H9 (cell line): ENCODE results near the gene KLRC1. TPM values are rescaled to one million over a fixed set of nuclear protein-coding genes. Genes with fewer than 3 reads are reported as not detected.
"Not testable (repeated sequence)": the region's sequence is repeated elsewhere in the genome, so short reads cannot be mapped to it uniquely, and the experiment has no call there.

Experiments used
- DNase-seq: peaks from one replicate; pipeline ENCODE4 v3.0.0-alpha.2; 2017
- H2AFZ ChIP-seq: one replicate; pipeline ENCODE4 v1.6.1; 2013; ENCODE audit warnings: mild to moderate bottlenecking, low read length, control low read depth, moderate library complexity
- H2AK5ac ChIP-seq: 2 replicates; pipeline ENCODE4 v1.6.1; 2013; ENCODE audit warnings: low read length, control low read depth, mixed read lengths; ENCODE audit not compliant: insufficient read length
- H2BK120ac ChIP-seq: one replicate; pipeline ENCODE4 v1.6.1; 2013; ENCODE audit warnings: low read depth, mild to moderate bottlenecking, low read length, control low read depth, inconsistent platforms; ENCODE audit not compliant: poor library complexity, severe bottlenecking
- H2BK12ac ChIP-seq: 2 replicates; pipeline ENCODE4 v1.6.1; 2013; ENCODE audit warnings: low read length, control low read depth, mixed read lengths, low read depth; ENCODE audit not compliant: insufficient read length
- H2BK15ac ChIP-seq: 2 replicates; pipeline ENCODE4 v1.6.1; 2013; ENCODE audit warnings: low read depth, low read length, control low read depth
- H2BK20ac ChIP-seq: one replicate; pipeline ENCODE4 v1.6.1; 2013; ENCODE audit warnings: low read depth, mild to moderate bottlenecking, low read length, control low read depth, inconsistent platforms; ENCODE audit not compliant: poor library complexity, severe bottlenecking
- H2BK5ac ChIP-seq: 2 replicates; pipeline ENCODE4 v1.6.1; 2013; ENCODE audit warnings: low read length, control low read depth, mixed read lengths; ENCODE audit not compliant: insufficient read length
- H3K14ac ChIP-seq: 2 replicates; pipeline ENCODE4 v1.6.1; 2013; ENCODE audit warnings: low read length, control low read depth; ENCODE audit not compliant: insufficient read depth
- H3K18ac ChIP-seq: 2 replicates; pipeline ENCODE4 v1.6.1; 2013; ENCODE audit warnings: low read depth, mild to moderate bottlenecking, mixed read lengths, low read length, control low read depth; ENCODE audit not compliant: insufficient read length
- H3K23ac ChIP-seq: 2 replicates; pipeline ENCODE4 v1.6.1; 2013; ENCODE audit warnings: low read length, control low read depth, mixed read lengths, low read depth; ENCODE audit not compliant: insufficient read length
- H3K23me2 ChIP-seq: 2 replicates; pipeline ENCODE4 v1.6.1; 2013; ENCODE audit warnings: low read depth, mild to moderate bottlenecking, mixed read lengths, low read length, control low read depth; ENCODE audit not compliant: insufficient read length, poor library complexity, severe bottlenecking
- H3K27ac ChIP-seq: 2 replicates; pipeline ENCODE4 v1.5.1; 2013; ENCODE audit warnings: low read length, control low read depth, mixed read lengths, low read depth; ENCODE audit not compliant: insufficient read length
- H3K27me3 ChIP-seq: 2 replicates; pipeline ENCODE4 v1.6.1; 2013; ENCODE audit warnings: low read length, control low read depth, inconsistent platforms; ENCODE audit not compliant: insufficient read depth
- H3K4ac ChIP-seq: 2 replicates; pipeline ENCODE4 v1.6.1; 2013; ENCODE audit warnings: low read depth, mild to moderate bottlenecking, control low read depth, inconsistent platforms, low read length, moderate library complexity
- H3K4me1 ChIP-seq: 2 replicates; pipeline ENCODE4 v1.6.1; 2013; ENCODE audit warnings: low read length, control low read depth, inconsistent platforms; ENCODE audit not compliant: insufficient read depth
- H3K4me2 ChIP-seq: 2 replicates; pipeline ENCODE4 v1.6.1; 2013; ENCODE audit warnings: low read length, control low read depth, mixed read lengths; ENCODE audit not compliant: insufficient read length, insufficient read depth
- H3K56ac ChIP-seq: 2 replicates; pipeline ENCODE4 v1.6.1; 2013; ENCODE audit warnings: low read depth, mild to moderate bottlenecking, mixed read lengths, low read length, control low read depth; ENCODE audit not compliant: insufficient read length
- H3K79me1 ChIP-seq: 2 replicates; pipeline ENCODE4 v1.6.1; 2013; ENCODE audit warnings: low read depth, mild to moderate bottlenecking, moderate library complexity, low read length, control low read depth, inconsistent platforms; ENCODE audit not compliant: insufficient read depth, poor library complexity, severe bottlenecking
- H3K79me2 ChIP-seq: 2 replicates; pipeline ENCODE4 v1.6.1; 2013; ENCODE audit warnings: low read length, control low read depth, inconsistent platforms; ENCODE audit not compliant: insufficient read depth
- H3K9ac ChIP-seq: 2 replicates; pipeline ENCODE4 v1.6.1; 2013; ENCODE audit warnings: low read length, control low read depth, mixed read lengths; ENCODE audit not compliant: insufficient read length; ENCODE audit errors: extremely low read depth
- H3K9me3 ChIP-seq: one replicate; pipeline ENCODE4 v1.6.1; 2013; ENCODE audit warnings: low read depth, low read length, inconsistent platforms; ENCODE audit not compliant: control insufficient read depth
- H3T11ph ChIP-seq: one replicate; pipeline ENCODE4 v1.6.1; 2013; ENCODE audit warnings: mild to moderate bottlenecking, low read length, control low read depth, inconsistent platforms
- H4K20me1 ChIP-seq: one replicate; pipeline ENCODE4 v1.6.1; 2013; ENCODE audit not compliant: control insufficient read depth, insufficient read length, insufficient read depth
- H4K5ac ChIP-seq: 2 replicates; pipeline ENCODE4 v1.6.1; 2013; ENCODE audit warnings: low read depth, mild to moderate bottlenecking, mixed read lengths, low read length, control low read depth; ENCODE audit not compliant: insufficient read length
- H4K8ac ChIP-seq: replicated peaks from 2 replicates; pipeline ENCODE4 v1.6.1; 2013; ENCODE audit warnings: low read length, control low read depth, mixed read lengths, low read depth; ENCODE audit not compliant: insufficient read length
- H4K91ac ChIP-seq: 2 replicates; pipeline ENCODE4 v1.6.1; 2013; ENCODE audit warnings: low read depth, mild to moderate bottlenecking, moderate library complexity, mixed read lengths, low read length, control low read depth; ENCODE audit not compliant: insufficient read length
- H3K27ac Mint-ChIP-seq, 3 experiments: 2 replicates in 2 of 3; 3 replicates in 1 of 3; pipeline ENCODE4 v1.8.0; 2020 to 2021; ENCODE audit warnings: mixed read lengths in 3 of 3, mild to moderate bottlenecking in 1 of 3, moderate library complexity in 1 of 3
- H3K27me3 Mint-ChIP-seq: 2 replicates; pipeline ENCODE4 v1.8.0; 2021; ENCODE audit warnings: low read depth, mild to moderate bottlenecking, moderate library complexity, mixed read lengths
- H3K36me3 Mint-ChIP-seq, 3 experiments: 2 replicates in 2 of 3; 3 replicates in 1 of 3; pipeline ENCODE4 v1.8.0; 2020 to 2021; ENCODE audit warnings: low read depth in 3 of 3, mixed read lengths in 3 of 3; ENCODE audit not compliant: insufficient read depth in 1 of 3
- H3K4me1 Mint-ChIP-seq, 2 experiments: 2 replicates each; pipeline ENCODE4 v1.8.0; 2020; ENCODE audit warnings: mixed read lengths in 2 of 2
- H3K4me3 Mint-ChIP-seq, 2 experiments: 2 replicates in 1 of 2; 3 replicates in 1 of 2; pipeline ENCODE4 v1.8.0; 2020 to 2021; ENCODE audit warnings: mild to moderate bottlenecking in 2 of 2, mixed read lengths in 2 of 2, moderate library complexity in 1 of 2
- H3K9me3 Mint-ChIP-seq, 2 experiments: 2 replicates in 1 of 2; 3 replicates in 1 of 2; pipeline ENCODE4 v1.8.0; 2020; ENCODE audit warnings: mild to moderate bottlenecking in 2 of 2, mixed read lengths in 2 of 2, moderate library complexity in 1 of 2
- WGBS: extraction: QIAGEN DNeasy Blood & Tissue Kit; methylation state at CpG from one replicate; pipeline ENCODE4 v1.1.7; 2013; ENCODE audit warnings: missing lambda C conversion rate, low lambda C conversion rate, mixed read lengths; ENCODE audit not compliant: insufficient read length; ENCODE audit errors: extremely low coverage; 5-methylcytosine and 5-hydroxymethylcytosine counted together
- total RNA-seq: library from RNA; stranded (reverse); gene quantifications from 2 replicates; pipeline ENCODE4 v1.2.1, GENCODE V29; 2021

KLRC1 gene
- total RNA-seq, 1 experiment from 2014 or later, result not detected

DNA sequence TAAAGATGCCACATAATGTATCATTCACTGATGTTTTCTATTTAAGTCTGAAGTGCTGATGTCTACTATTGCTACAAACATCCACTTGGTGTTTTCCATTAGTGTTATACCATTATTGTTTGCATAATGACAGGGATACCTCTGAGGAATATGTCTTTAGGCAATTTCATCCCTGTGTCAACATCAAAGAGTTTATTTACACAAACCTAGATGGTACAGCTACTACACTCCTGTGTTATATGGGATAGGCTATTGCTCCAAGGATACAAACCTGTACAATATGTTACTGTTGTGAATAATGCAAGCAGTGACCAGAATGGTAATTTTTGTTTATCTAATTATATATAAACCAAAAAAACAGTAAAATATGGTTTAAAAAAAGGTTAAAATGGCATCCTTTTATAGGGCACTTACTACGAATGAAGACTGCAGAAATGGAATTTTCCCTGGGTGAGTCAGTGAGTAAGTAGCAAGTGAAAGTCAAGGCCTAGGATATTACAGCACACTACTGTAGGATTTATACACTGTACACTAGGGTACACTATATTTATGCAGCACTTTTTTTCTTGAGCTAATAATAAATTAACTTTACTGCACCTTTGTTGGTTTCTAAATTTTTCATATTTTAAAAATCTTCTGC, 28.8 kb downstream of the KLRC1 start:
- not testable (repeated sequence) for H3K27me3 ChIP-seq, H3K18ac ChIP-seq, H3K4ac ChIP-seq, H3K9me3 Mint-ChIP-seq, H4K91ac ChIP-seq, H3K36me3 Mint-ChIP-seq, H3K4me3 Mint-ChIP-seq, H3K23me2 ChIP-seq, H4K5ac ChIP-seq, H3K4me1 Mint-ChIP-seq, H3K79me2 ChIP-seq, H2BK20ac ChIP-seq, H2AFZ ChIP-seq, DNase-seq, H3K14ac ChIP-seq, H2BK5ac ChIP-seq, H4K20me1 ChIP-seq, H2BK12ac ChIP-seq, H3K4me2 ChIP-seq, H4K8ac ChIP-seq, H3K79me1 ChIP-seq, H2BK120ac ChIP-seq, H2BK15ac ChIP-seq, H3K23ac ChIP-seq, H3K27ac Mint-ChIP-seq, H3T11ph ChIP-seq, H3K27me3 Mint-ChIP-seq, H3K27ac ChIP-seq, H3K4me1 ChIP-seq, H3K56ac ChIP-seq, H3K9me3 ChIP-seq, H2AK5ac ChIP-seq, H3K9ac ChIP-seq
- no CpG with 5 or more reads among the region's 1 CpG for WGBS

DNA sequence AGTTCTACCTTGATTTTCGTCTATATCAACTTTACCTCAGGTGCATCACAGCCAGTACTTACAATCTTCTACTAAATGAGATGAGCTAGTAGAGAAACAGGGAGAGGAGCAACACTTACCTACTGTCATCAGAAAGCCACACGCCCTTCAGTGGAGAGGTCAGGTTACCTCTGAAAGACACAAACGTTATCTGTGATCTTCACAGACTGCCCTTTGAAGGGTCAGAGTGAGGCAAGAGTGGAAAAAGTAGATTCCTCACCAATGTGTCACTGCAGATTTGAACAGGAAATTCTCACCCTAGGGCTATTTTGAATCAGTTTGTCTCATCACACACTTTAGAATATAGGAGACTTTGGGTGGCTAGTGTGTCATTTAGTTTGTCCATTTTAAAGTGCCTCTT, 31.0 kb downstream of the KLRC1 start:
- not testable (repeated sequence) for H3K23me2 ChIP-seq, H2BK20ac ChIP-seq, H4K5ac ChIP-seq, H3K27me3 Mint-ChIP-seq, DNase-seq, H3K23ac ChIP-seq, H2BK15ac ChIP-seq, H3K9ac ChIP-seq, H3K4me1 Mint-ChIP-seq, H3K27me3 ChIP-seq, H4K91ac ChIP-seq, H3K4me2 ChIP-seq, H2AFZ ChIP-seq, H3K4me3 Mint-ChIP-seq, H3K36me3 Mint-ChIP-seq, H3K79me1 ChIP-seq, H2AK5ac ChIP-seq, H3T11ph ChIP-seq, H3K27ac Mint-ChIP-seq, H3K79me2 ChIP-seq, H3K4me1 ChIP-seq, H3K27ac ChIP-seq, H4K8ac ChIP-seq, H2BK12ac ChIP-seq, H2BK5ac ChIP-seq, H3K9me3 Mint-ChIP-seq, H3K9me3 ChIP-seq, H3K56ac ChIP-seq, H3K14ac ChIP-seq, H2BK120ac ChIP-seq, H4K20me1 ChIP-seq, H3K18ac ChIP-seq, H3K4ac ChIP-seq
- no CpG with 5 or more reads among the region's 3 CpGs for WGBS
